GM12878 (cell line): Measurements from ENCODE around the gene GTPBP6.

ENCODE experiments used
- CEBPB ChIP-seq, 2 experiments: fragments of 150-350 bp in 1 of 2; IDR thresholded peaks; 2 replicates each; pipeline ENCODE4 v1.6.1; 2012 to 2014; ENCODE audit warnings: low read depth in 2 of 2, low read length in 2 of 2, borderline replicate concordance in 1 of 2, inconsistent platforms in 1 of 2
- CTCF ChIP-seq, 3 experiments: IDR thresholded peaks in 2 of 3; conservative IDR thresholded peaks in 1 of 3; 2 replicates each; pipeline ENCODE4 v1.5.1; 2011; ENCODE audit warnings: low read depth in 3 of 3, low read length in 3 of 3, mild to moderate bottlenecking in 3 of 3, control low read depth in 2 of 3, moderate library complexity in 2 of 3, inconsistent platforms in 1 of 3, mixed read lengths in 1 of 3; ENCODE audit not compliant: control insufficient read depth in 2 of 3, insufficient read depth in 1 of 3; ENCODE audit errors: extremely low read depth in 1 of 3
- MAX ChIP-seq: IDR thresholded peaks from 2 replicates; pipeline ENCODE4 v1.6.1; 2012; ENCODE audit warnings: low read depth, low read length, improper control_type of control experiment

GRCh38 chrX:362937-363620 is 44.5 kb upstream of the GTPBP6 start:
- TF ChIP-seq CTCF (IDR thresholded peaks at IDR 0.05 in 2 of 3, conservative IDR thresholded peaks at IDR 0.05 in 1 of 3; ENCODE audit: control insufficient read depth in 2 of 3, extremely low read depth in 1 of 3, insufficient read depth in 1 of 3, low read depth in 3 of 3, low read length in 3 of 3) (no peak), CEBPB (IDR thresholded peaks at IDR 0.05; ENCODE audit: borderline replicate concordance in 1 of 2, low read depth in 2 of 2, low read length in 2 of 2) (no peak), MAX (no peak)
